IMR-90 (cell line): Measurements from ENCODE around the gene APOL3.

Experiments used
- MXI1 ChIP-seq: IDR thresholded peaks from 2 replicates; pipeline ENCODE4 v1.6.1; 2012; ENCODE audit warnings: low read depth, mild to moderate bottlenecking, low read length, moderate library complexity, borderline replicate concordance
- POLR2A ChIP-seq: IDR thresholded peaks from 2 replicates; pipeline ENCODE4 v1.6.1; 2012; ENCODE audit warnings: mild to moderate bottlenecking, low read depth, low read length
- RAD21 ChIP-seq: IDR thresholded peaks from 2 replicates; pipeline ENCODE4 v1.6.1; 2012; ENCODE audit warnings: low read length, improper control_type of control experiment
- RCOR1 ChIP-seq: IDR thresholded peaks from 2 replicates; pipeline ENCODE4 v1.6.1; 2012; ENCODE audit warnings: mild to moderate bottlenecking, low read length, improper control_type of control experiment; ENCODE audit not compliant: insufficient replicate concordance
- TF ChIP-seq, protein P1 (sequence below): conservative IDR thresholded peaks from 2 replicates; pipeline ENCODE4 v1.5.1; 2012; ENCODE audit warnings: mild to moderate bottlenecking, low read depth, low read length, improper control_type of control experiment

DNA sequence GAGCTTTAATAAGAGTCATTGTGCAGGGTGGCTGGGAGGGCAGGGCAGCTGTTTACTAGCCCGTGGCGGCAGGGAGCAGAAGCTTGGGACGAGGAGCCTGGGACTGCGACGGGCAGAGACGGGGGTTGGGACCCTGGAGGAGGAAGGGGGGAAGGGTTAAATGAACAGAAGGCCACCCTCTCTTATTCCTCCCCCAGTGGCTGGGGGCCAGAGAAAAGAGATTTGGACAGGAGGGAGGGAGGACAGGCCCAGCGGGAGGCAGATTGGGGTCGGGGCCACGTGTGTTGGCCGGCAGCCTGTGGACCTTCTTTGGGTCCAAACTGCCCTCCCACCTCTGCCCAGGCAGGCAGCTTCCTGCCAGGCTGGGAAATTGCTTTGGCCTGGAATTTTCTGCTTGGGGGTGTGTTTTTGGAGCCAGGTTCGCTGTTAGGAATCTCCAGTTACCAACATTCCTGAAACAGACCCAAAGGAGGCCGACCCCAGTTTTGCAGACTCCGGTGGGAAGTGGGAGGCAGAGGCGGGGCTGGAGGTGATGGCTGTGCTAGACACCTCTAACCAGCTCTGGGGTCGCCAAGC lies 50.2 kb downstream of the APOL3 start:
- TF ChIP-seq MXI1 = no peak
- TF ChIP-seq, protein P1, sequence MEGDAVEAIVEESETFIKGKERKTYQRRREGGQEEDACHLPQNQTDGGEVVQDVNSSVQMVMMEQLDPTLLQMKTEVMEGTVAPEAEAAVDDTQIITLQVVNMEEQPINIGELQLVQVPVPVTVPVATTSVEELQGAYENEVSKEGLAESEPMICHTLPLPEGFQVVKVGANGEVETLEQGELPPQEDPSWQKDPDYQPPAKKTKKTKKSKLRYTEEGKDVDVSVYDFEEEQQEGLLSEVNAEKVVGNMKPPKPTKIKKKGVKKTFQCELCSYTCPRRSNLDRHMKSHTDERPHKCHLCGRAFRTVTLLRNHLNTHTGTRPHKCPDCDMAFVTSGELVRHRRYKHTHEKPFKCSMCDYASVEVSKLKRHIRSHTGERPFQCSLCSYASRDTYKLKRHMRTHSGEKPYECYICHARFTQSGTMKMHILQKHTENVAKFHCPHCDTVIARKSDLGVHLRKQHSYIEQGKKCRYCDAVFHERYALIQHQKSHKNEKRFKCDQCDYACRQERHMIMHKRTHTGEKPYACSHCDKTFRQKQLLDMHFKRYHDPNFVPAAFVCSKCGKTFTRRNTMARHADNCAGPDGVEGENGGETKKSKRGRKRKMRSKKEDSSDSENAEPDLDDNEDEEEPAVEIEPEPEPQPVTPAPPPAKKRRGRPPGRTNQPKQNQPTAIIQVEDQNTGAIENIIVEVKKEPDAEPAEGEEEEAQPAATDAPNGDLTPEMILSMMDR = no peak
- TF ChIP-seq POLR2A = no peak
- TF ChIP-seq RCOR1 = no peak
- no peak for TF ChIP-seq RAD21
